ENCODE data around the gene PRSS57.

Gene PRSS57

GRCh38 chr19:709965-710571 lies 14.8 kb upstream of the PRSS57 start:
- Histone ChIP-seq H3K4me1 (no peaks in the 10 kb centered on the region), H3K36me3 (ENCODE audit: control insufficient read depth, insufficient read depth, low read length) (no peaks in the 10 kb centered on the region), H3K27me3 (ENCODE audit: control insufficient read depth, insufficient read depth, low read length) (no peaks in the 10 kb centered on the region), H3K4me3 (ENCODE audit: low read depth, low read length) (no peak overlapping the region), H3K9me3 (ENCODE audit: control insufficient read depth, low read length) (no peaks in the 10 kb centered on the region), H3K4me2 (ENCODE audit: low read length) (peak overlapping the region; percentile 83), H3K79me2 (no peaks in the 10 kb centered on the region), H3K9ac (no peak overlapping the region), H3K27ac (no peak overlapping the region), H2AFZ (no peak overlapping the region)
- no peak for TF ChIP-seq CTCF (IDR thresholded peaks at IDR 0.05)

- Histone ChIP-seq H3K27me3 (ENCODE audit: control insufficient read depth, insufficient read depth, low read length) (no peaks in the 10 kb centered on the region), H3K4me1 (no peaks in the 10 kb centered on the region), H3K36me3 (ENCODE audit: control insufficient read depth, insufficient read depth, low read length) (no peaks in the 10 kb centered on the region), H3K4me3 (ENCODE audit: low read depth, low read length) (peak overlapping the region; percentile 49), H3K27ac (no peak overlapping the region), H3K79me2 (no peaks in the 10 kb centered on the region), H3K9me3 (ENCODE audit: control insufficient read depth, low read length) (no peaks in the 10 kb centered on the region), H3K4me2 (ENCODE audit: low read length) (peak overlapping the region; percentile 83), H2AFZ (no peak overlapping the region), H3K9ac (no peak overlapping the region)
- no peak for TF ChIP-seq CTCF (IDR thresholded peaks at IDR 0.05)
Observed at GRCh38 chr19:709196-709964, 14.1 kb upstream of the PRSS57 start.

GRCh38 chr19:708154-709143 lies 13.2 kb upstream of the PRSS57 start, which contains the start of gene PALM:
Gene PALM, plus strand, starts transcription at chr19:708935. Its CDS starts 212 bp downstream, at chr19:709147.
- no peak within 1 kb of the TSS for H3K27ac ChIP-seq
- no peaks in the 10 kb centered on the region for H3K36me3 ChIP-seq (ENCODE audit: control insufficient read depth, insufficient read depth, low read length)
- H3K4me3 ChIP-seq (ENCODE audit: low read depth, low read length), result peak within 1 kb of the TSS; percentile 50
- no peaks in the 10 kb centered on the region for H3K4me1 ChIP-seq
- H3K4me2 ChIP-seq (ENCODE audit: low read length), result peak within 1 kb of the TSS; percentile 83
- H3K9me3 ChIP-seq (ENCODE audit: control insufficient read depth, low read length), result no peaks in the 10 kb centered on the region
- peak; percentile 6 for TF ChIP-seq CTCF (IDR thresholded peaks at IDR 0.05)
- peak within 1 kb of the TSS; percentile 91 for H2AFZ ChIP-seq
- no peaks in the 10 kb centered on the region for H3K27me3 ChIP-seq (ENCODE audit: control insufficient read depth, insufficient read depth, low read length)
- H3K9ac ChIP-seq, result no peak within 1 kb of the TSS
- no peaks in the 10 kb centered on the region for H3K79me2 ChIP-seq

- no peak for TF ChIP-seq CTCF (IDR thresholded peaks at IDR 0.05)
- Histone ChIP-seq H3K9me3 (ENCODE audit: control insufficient read depth, low read length) (no peaks in the 10 kb centered on the region), H3K4me3 (ENCODE audit: low read depth, low read length) (no peak overlapping the region)
Observed at GRCh38 chr19:704447-704741, 9.1 kb upstream of the PRSS57 start.

More at GRCh38 chr19:704447-704741, 9.1 kb upstream of the PRSS57 start:
- Histone ChIP-seq H3K27ac (no peak overlapping the region), H3K36me3 (ENCODE audit: control insufficient read depth, insufficient read depth, low read length) (no peaks in the 10 kb centered on the region), H2AFZ (no peak overlapping the region), H3K4me2 (ENCODE audit: low read length) (no peak overlapping the region), H3K79me2 (no peaks in the 10 kb centered on the region), H3K9ac (no peak overlapping the region), H3K4me1 (no peaks in the 10 kb centered on the region), H3K27me3 (ENCODE audit: control insufficient read depth, insufficient read depth, low read length) (no peaks in the 10 kb centered on the region)
